NCI-H82 (cell line): ENCODE measurements around the gene MAML1.
"Not testable (repeated sequence)": the region's sequence is repeated elsewhere in the genome, so short reads cannot be mapped to it uniquely, and the experiment has no call there.

Experiments used
- DNase-seq: peaks from one replicate; lab custom pipeline; 2025; lab: John Stamatoyannopoulos, UW

Gene MAML1

GRCh38 chr5:179734536-179735164 is 2.0 kb downstream of the MAML1 start:
- DNase-seq = no peak

DNA sequence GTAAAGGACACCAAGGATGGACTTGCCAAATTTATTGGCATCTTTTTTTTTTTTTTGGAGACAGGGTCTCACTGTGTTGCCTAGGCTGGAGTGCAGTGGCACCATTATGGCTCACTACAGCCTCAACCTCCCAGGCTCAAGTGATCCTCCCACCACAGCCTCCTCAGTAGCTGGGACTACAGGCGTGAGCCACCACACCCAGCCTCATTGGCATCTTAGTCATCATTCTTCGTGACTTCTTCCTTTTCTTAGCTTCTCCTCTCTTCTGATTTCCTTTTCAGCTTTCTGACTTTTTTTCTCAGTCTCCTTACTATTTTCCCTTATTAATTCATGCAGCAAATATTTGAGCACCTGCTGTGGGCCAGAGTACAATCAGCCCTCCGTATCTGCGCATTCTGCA is 6.1 kb downstream of the MAML1 start:
- DNase-seq = no peak

DNA sequence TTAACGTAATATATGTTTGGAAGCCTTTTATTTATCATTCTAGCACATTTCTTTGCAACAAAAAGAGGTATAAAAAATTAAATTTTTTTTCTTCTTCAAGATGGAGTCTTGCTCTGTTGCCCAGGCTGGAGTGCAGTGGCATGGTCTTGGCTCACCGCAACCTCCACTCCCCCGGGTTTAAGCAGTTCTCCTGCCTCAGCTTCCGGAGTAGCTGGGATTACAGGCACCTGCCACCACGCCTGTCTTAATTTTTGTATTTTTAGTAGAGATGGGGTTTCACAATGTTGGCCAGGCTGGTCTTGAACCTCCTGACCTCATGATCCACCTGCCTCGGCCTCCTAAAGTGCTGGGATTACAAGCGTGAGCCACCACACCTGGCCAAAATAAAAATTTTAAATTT is 11.5 kb downstream of the MAML1 start:
- not testable (repeated sequence) for DNase-seq

- no peak for DNase-seq
These were observed 14.2 kb downstream of the MAML1 start for GRCh38 chr5:179746872-179747271.

DNA sequence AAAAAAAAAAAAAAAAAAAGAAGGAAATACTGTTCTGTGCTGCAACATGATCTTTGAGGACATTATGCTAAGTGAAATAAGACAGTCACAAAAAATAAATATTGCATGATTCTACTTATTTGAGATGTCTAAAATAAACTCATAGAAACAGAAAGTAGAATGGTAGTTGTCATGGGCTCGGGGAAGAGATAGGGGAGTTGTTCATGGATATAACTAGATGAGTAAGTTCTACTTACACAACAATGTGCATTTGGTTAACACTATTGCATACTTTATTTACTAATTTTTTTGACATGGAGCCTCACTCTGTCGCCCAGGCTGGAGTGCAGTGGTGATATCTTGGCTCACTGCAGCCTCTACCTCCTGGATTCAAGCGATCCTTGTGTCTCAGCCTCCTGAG is 15.2 kb downstream of the MAML1 start:
- DNase-seq = no peak

GRCh38 chr5:179749857-179750508 is 17.4 kb downstream of the MAML1 start:
- DNase-seq = no peak

DNA sequence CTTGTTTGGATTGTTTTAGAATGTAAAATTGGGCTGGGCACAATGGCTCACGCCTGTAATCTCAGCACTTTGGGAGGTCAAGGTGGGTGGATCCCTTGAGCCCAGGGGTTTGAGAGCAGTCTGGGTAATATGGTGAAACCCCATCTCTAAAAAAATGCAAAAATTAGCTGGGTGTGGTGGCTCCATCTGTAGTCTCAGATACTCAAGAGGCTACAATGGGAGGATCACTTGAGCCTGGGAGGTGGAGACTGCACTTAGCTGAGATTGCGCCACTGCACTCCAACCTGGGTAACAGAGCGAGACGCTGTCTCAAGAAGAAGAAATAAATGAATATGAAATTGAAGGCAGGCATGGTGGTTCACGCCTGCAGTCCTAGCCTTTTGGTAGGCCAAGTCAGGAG is 21.3 kb downstream of the MAML1 start:
- DNase-seq = no peak

- DNase-seq = no peak
These were observed 22.4 kb downstream of the MAML1 start for GRCh38 chr5:179755022-179755421.

DNA sequence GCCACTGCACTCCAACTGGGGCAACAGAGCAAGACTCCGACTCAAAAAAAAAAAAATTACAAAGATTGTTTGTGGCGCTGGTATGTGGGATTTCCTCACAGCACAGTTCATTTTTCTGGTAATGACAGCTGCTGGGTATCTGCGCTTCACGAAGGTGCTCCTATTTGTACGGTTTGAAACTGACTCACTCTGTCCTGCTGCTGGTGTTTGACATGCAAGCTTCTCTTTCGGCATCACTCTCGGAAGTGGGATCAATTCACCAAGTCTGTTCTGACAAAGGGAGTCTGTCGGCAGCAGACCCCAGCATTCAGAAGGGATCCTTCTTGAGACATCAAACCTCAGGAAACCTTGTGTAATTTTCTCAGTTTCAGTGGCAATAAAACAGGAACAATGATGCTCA is 26.3 kb downstream of the MAML1 start:
- no peak for DNase-seq

DNA sequence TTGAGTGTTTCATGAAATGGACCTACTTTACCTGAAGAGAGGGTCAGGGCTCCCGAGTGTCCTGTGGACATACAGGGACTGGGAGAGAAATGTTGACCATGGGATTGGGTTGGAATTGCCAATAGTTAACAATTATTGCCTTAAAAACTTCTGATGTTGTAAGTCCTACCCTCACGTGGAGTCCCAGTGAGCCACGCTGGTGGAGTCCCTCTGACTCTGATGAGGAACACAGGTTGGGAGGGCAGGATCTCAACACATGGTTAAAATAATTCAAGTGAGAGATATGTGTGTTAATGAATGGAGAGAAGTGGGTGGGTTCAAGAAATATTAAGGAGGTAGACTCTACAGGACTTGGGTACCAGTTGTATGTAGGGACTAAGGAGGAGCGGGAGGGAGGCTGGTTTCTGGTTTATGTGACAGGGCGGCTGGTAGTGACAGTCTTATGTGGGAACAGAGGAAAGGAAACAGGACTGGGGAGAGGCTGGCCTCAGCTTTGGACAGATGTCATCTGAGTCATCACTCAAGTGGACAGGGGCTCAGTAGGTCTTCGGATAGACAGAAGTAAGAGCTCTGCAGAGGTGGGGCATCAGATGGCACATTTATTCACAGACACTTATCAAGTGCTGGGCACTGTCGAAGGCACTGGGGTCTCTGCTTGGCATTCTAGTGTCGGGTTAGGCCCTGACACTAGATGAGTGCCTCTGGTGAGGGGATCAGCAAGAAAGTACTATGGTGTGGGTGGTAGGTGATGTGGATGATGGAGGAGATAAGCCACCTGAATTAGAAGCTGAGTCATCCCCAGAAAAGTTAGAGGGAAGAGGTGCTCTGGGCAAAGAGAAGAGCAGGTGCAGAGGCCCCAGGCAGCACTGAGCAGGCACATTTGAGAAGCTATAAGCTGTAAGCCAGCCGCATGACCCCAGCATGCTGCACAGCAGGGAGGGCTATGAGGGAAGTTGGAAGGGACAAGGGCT is 27.2 kb downstream of the MAML1 start:
- DNase-seq = no peak

GRCh38 chr5:179762079-179762780 is 29.6 kb downstream of the MAML1 start:
- peak; percentile 46 for DNase-seq

DNA sequence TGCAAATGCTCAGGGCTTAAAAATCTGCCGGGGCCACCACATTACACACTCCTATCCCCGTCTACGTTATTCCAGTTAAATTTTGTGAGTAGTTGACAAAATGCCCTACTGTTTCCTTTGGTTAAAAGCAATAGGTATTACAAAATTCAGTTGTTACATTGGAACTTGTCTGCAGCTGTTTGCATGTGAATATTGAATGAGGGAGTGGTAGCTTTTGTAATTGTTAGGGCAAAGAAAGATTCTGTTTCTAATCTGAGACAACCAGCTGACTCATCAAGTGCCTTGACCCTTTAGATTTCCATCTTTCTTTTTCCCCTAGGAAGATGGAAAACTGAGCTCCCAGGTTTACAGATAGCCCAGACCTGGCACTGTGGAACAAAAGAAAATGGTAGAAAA is 30.2 kb downstream of the MAML1 start:
- DNase-seq = no peak

DNA sequence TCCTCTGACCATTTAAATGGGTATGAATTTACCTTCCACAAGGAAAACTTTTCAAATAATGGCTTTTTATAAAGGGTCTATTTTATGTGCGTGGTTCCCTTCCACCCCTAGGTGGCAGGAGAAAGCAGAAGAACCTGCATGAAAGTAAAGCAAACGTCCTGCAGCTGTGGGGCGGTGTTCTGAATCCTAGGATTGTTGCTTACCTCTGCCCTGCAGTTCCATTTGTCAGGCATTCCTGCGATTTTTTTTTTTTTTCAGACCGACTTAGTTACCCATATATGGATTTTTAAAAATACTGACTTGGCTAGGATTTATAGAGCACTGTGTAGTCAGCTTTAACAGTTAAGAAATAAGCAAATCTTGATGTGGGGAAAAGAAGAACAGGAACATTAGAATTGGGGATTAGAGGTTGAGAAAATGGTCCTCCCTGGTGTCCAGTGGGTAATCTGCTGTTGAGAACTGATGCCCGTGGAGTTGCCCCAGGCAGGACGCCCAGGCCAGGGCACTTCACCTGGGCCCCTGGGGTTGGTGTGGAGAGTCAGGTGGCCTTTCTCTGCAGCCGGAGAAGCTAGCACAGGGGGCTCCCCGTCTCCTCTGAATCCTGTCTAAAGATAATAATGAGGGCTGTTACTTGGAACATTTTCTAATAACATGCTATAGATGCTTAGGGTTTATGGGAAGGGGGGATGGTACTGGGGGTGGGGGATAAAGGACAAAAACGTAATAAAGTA is 30.8 kb downstream of the MAML1 start:
- peak; percentile 60 for DNase-seq

DNA sequence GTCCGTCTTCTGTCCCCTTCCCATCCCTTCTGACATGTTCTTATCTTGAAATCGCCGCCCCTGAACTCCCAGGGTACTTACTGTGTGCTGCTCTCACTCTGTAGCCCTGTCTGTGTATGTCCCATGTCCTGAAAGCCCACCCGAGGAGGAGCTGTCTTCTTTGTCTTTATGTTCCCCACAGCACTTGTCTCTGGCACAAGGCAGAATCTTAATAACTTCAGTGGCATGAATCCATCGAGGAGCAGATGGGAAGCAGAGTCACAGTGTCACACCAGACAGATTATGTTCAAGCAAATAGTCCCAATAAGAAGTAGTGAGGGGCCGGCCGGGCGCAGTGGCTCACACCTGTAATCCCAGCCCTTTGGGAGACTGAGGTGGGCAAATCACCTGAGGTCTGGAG is 31.4 kb downstream of the MAML1 start:
- DNase-seq = no peak

GRCh38 chr5:179765400-179765799 is 32.8 kb downstream of the MAML1 start:
- no peak for DNase-seq

GRCh38 chr5:179766021-179766725 is 33.6 kb downstream of the MAML1 start:
- DNase-seq = no peak

- no peak for DNase-seq
These were observed 34.3 kb downstream of the MAML1 start for GRCh38 chr5:179766726-179767455.

DNA sequence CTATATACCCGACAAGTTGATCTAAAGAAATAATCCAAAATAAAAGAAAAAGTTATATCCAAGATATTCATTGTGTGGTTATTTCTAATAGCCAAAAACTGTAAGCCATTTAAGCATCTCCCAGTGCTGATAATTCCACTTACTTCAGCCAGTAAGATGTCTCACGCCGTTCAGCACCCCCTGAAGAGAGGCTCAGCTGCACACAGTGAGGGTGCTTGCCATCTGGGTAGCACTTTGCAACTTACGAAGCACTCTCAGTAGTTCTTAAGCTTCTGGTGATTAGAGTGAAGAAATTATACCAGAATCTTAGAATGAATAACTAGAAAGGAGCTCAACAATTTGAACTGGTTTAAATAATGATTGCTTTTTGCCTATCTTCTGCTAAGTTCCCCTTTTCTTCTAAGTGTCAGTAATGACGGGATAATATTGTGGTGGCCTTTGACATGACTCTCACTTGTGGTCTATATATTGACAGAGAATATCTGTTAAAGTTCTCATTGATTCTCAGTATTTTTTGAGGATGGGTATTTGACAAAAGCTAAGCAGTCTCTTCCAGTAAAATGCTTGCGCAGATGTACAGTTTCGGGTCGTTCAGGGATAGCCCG is 35.0 kb downstream of the MAML1 start:
- no peak for DNase-seq

- DNase-seq = no peak
These were observed 35.9 kb downstream of the MAML1 start for GRCh38 chr5:179768326-179769085.
